HCT116 (cell line): ENCODE data around the gene EIF3B.

Experiments
- EGR1 ChIP-seq: IDR thresholded peaks from 2 replicates; pipeline ENCODE4 v1.6.1; 2012; ENCODE audit warnings: low read depth
- JUND ChIP-seq: IDR thresholded peaks from 2 replicates; pipeline ENCODE4 v1.6.1; 2012
- POLR2A ChIP-seq: IDR thresholded peaks from 2 replicates; pipeline ENCODE4 v1.7.0; 2011; ENCODE audit warnings: borderline replicate concordance; ENCODE audit not compliant: insufficient read depth, insufficient read length; ENCODE audit errors: extremely low read depth
- POLR2AphosphoS5 ChIP-seq: IDR thresholded peaks from 2 replicates; pipeline ENCODE4 v1.6.1; 2011; ENCODE audit warnings: mild to moderate bottlenecking, low read depth, low read length, moderate library complexity
- SIN3A ChIP-seq: IDR thresholded peaks from 2 replicates; pipeline ENCODE4 v1.6.1; 2012; ENCODE audit warnings: low read depth
- ZNF274 ChIP-seq: fragments of 200-500 bp; sonication (Bioruptor generic); IDR thresholded peaks from 2 replicates; pipeline ENCODE4 v1.6.1; 2014; ENCODE audit warnings: mild to moderate bottlenecking, low read depth, low read length, inconsistent platforms
- TF ChIP-seq, protein P1 (sequence below), 3 experiments: fragments of 200-600 bp in 1 of 3; sonication (generic) in 1 of 3; IDR thresholded peaks in 2 of 3; conservative IDR thresholded peaks in 1 of 3; 2 replicates each; pipeline ENCODE4 v1.5.1; 2012 to 2017; ENCODE audit warnings: low read depth in 2 of 3, low read length in 2 of 3, antibody characterized with exemption in 1 of 3, borderline replicate concordance in 1 of 3, control low read depth in 1 of 3, mild to moderate bottlenecking in 1 of 3, mixed read lengths in 1 of 3, mixed run types in 1 of 3, moderate library complexity in 1 of 3; ENCODE audit not compliant: insufficient read depth in 1 of 3

DNA sequence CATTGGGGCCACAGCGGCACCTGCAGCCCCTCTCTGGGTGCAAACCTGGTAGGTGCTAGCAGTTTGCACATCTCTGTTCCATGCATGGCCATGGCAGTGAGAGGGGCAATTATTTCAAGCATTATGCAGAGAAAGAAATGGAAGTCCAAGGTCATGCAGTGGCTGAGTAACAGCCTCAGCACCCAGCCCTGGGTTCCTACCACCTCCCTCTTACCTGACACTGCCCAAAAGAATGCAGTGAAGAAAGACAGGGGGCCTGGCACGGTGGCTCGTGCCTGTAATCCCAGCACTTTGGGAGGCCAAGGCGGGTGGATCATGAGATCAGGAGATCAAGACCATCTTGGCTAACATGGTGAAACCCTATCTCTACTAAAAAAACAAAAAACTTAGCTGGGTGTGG is 43.9 kb downstream of the EIF3B start:
- TF ChIP-seq POLR2A (no peak), JUND (no peak), POLR2AphosphoS5 (no peak), SIN3A (no peak), ZNF274 (no peak), EGR1 (no peak)
- TF ChIP-seq, protein P1, sequence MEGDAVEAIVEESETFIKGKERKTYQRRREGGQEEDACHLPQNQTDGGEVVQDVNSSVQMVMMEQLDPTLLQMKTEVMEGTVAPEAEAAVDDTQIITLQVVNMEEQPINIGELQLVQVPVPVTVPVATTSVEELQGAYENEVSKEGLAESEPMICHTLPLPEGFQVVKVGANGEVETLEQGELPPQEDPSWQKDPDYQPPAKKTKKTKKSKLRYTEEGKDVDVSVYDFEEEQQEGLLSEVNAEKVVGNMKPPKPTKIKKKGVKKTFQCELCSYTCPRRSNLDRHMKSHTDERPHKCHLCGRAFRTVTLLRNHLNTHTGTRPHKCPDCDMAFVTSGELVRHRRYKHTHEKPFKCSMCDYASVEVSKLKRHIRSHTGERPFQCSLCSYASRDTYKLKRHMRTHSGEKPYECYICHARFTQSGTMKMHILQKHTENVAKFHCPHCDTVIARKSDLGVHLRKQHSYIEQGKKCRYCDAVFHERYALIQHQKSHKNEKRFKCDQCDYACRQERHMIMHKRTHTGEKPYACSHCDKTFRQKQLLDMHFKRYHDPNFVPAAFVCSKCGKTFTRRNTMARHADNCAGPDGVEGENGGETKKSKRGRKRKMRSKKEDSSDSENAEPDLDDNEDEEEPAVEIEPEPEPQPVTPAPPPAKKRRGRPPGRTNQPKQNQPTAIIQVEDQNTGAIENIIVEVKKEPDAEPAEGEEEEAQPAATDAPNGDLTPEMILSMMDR (IDR thresholded peaks at IDR 0.05 in 2 of 3, conservative IDR thresholded peaks at IDR 0.05 in 1 of 3; ENCODE audit: borderline replicate concordance in 1 of 3, insufficient read depth in 1 of 3, low read depth in 2 of 3, low read length in 2 of 3) = no peak
